Measurements from ENCODE around the gene TBXA2R. TPM values are rescaled to one million over a fixed set of nuclear protein-coding genes. Genes with fewer than 3 reads are reported as not detected.

Gene TBXA2R
- total RNA-seq, 1 donor from 2014 or later: 0.23 TPM

DNA sequence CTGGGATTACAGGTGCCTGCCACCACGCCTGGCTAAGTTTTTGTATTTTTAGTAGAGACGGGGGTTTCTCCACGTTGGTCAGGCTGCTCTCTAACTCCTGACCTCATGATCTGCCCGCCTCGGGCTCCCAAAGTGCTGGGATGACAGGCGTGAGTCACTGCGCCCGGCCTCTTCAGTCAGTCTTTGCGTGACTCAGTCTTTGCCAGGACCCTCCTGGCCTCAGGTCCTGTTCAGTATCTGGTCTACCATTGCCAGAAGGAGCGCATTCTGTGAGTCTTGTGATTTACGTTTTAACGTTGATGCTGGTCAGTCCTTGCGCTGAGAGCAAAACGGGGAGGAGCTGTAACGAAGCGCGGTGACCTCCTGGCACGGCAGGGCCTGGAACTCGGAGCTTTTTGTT lies 41.5 kb downstream of the TBXA2R start:
- TF ChIP-seq, protein P1, sequence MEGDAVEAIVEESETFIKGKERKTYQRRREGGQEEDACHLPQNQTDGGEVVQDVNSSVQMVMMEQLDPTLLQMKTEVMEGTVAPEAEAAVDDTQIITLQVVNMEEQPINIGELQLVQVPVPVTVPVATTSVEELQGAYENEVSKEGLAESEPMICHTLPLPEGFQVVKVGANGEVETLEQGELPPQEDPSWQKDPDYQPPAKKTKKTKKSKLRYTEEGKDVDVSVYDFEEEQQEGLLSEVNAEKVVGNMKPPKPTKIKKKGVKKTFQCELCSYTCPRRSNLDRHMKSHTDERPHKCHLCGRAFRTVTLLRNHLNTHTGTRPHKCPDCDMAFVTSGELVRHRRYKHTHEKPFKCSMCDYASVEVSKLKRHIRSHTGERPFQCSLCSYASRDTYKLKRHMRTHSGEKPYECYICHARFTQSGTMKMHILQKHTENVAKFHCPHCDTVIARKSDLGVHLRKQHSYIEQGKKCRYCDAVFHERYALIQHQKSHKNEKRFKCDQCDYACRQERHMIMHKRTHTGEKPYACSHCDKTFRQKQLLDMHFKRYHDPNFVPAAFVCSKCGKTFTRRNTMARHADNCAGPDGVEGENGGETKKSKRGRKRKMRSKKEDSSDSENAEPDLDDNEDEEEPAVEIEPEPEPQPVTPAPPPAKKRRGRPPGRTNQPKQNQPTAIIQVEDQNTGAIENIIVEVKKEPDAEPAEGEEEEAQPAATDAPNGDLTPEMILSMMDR (conservative IDR thresholded peaks at IDR 0.05): no peak
- Mint-ChIP-seq H3K27me3 (ENCODE audit: low read depth) (no peaks in the 10 kb centered on the region), H3K36me3 (ENCODE audit: low read depth) (no peaks in the 10 kb centered on the region), H3K9me3 (no peaks in the 10 kb centered on the region), H3K27ac (ENCODE audit: unreplicated experiment) (no peak overlapping the region), H3K4me1 (peaks cover 10% of the 10 kb centered on the region), H3K4me3 (no peak overlapping the region)
- no peak for DNase-seq (ENCODE audit: low read depth, low spot score)

DNA sequence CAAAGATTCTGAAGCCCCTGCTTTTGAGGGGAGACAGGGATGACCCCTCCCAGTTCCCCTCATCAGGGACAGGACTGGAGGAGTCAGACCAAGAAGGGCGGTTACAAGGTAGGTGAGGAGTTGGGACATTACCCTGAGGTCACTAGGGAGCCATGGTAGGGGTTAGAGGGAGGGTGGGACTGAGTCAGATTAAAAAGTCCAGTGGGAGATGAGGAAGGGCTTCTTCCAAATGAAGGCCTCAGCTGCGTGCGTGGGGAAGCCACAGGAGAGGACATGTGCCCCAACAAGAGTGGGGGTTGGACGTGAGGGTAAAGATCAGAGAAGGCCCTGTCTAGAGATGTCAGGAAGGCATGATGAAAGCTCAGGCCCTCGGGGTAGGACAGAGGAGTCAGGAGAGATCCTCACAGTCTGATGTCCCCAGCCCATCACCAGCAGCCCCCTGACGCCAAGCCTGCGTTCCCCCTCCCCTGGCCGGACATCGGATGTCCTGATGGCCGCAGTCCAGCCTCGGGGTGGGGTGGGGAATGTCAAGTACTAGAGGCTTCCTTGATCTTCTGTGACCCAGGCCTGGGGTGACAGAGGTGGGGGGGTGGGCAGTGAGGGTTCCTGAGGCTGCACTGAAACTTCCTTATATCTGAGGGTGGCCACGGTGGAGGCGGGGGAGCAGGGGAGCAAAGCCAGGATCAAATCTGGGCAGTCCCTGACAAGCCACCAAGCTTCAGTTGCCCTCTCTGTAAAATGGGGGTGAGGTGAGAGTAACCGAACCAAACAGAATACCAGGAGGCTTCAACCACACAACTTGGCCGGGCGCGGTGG lies 42.8 kb downstream of the TBXA2R start:
- Mint-ChIP-seq H3K36me3 (ENCODE audit: low read depth) (no peaks in the 10 kb centered on the region), H3K4me3 (no peak overlapping the region), H3K9me3 (no peaks in the 10 kb centered on the region), H3K27ac (ENCODE audit: unreplicated experiment) (no peak overlapping the region), H3K4me1 (peaks cover 8% of the 10 kb centered on the region), H3K27me3 (ENCODE audit: low read depth) (no peaks in the 10 kb centered on the region)
- TF ChIP-seq, protein P1 (conservative IDR thresholded peaks at IDR 0.05): no peak
- DNase-seq (ENCODE audit: low read depth, low spot score): no peak

DNA sequence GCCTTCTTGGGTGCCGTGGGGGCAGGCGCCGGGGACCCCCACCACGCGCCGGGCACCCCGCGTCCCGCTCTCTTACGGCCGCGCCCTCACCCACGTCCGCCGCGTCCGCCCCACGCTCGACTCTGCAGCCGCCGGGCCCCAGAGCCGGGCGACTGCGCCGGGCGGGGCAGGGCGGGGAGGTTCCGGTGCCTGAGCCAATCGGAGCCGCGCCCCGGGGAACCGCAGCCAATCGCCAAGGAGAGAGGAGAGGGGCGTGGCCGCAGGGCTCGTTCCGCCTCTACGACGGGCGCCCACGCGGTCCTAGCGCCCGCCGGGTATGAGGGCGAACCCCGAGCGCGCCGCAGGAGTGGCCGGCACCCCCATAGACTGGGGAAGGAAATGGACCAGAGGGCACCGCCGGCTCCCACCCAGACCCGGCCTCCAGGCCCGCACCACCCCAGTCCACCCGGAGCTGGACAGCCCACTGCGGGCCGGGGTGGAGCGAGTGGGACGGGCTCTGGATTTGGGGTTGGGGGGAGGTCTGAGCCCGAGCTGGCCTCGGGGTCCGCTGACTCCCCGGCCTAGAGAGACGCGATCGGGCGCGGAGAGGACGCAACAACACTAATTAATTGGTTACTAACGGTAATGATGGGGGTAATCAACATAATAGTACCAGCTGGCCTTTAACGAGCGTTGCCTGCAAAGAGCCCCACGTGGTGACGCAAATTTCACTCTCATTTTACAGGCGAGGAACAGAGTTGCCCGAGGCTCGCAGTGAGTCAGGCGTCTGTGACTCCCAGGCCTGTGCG lies 49.0 kb downstream of the TBXA2R start, which contains the start of gene MFSD12:
MFSD12 (minus strand) TSS at position 126 of the 788 bp plus-strand sequence. CDS start 183 bp downstream, outside the sequence.
- H3K4me1 Mint-ChIP-seq: peaks cover 25% of the 10 kb centered on the region
- H3K27ac Mint-ChIP-seq (ENCODE audit: unreplicated experiment): peak within 1 kb of the TSS; percentile 88
- no peaks in the 10 kb centered on the region for H3K36me3 Mint-ChIP-seq (ENCODE audit: low read depth)
- peak; percentile 93 for DNase-seq (ENCODE audit: low read depth, low spot score)
- peaks cover 2% of the 10 kb centered on the region for H3K27me3 Mint-ChIP-seq (ENCODE audit: low read depth)
- peak within 1 kb of the TSS; percentile 93 for H3K4me3 Mint-ChIP-seq
- H3K9me3 Mint-ChIP-seq: no peaks in the 10 kb centered on the region
- TF ChIP-seq, protein P1 (conservative IDR thresholded peaks at IDR 0.05): no peak

GRCh38 chr19:3556978-3557460 lies 49.7 kb downstream of the TBXA2R start:
- Mint-ChIP-seq H3K4me1 (peaks cover 25% of the 10 kb centered on the region), H3K9me3 (no peaks in the 10 kb centered on the region), H3K4me3 (peak overlapping the region; percentile 93), H3K27me3 (ENCODE audit: low read depth) (peaks cover 2% of the 10 kb centered on the region), H3K27ac (ENCODE audit: unreplicated experiment) (peak overlapping the region; percentile 71), H3K36me3 (ENCODE audit: low read depth) (no peaks in the 10 kb centered on the region)
- DNase-seq (ENCODE audit: low read depth, low spot score): no peak
- TF ChIP-seq, protein P1 (conservative IDR thresholded peaks at IDR 0.05): peak; percentile 18

GRCh38 chr19:3556423-3556977 lies 50.2 kb downstream of the TBXA2R start:
- H3K4me1 Mint-ChIP-seq: peaks cover 25% of the 10 kb centered on the region
- H3K27ac Mint-ChIP-seq (ENCODE audit: unreplicated experiment): peak overlapping the region; percentile 71
- peak overlapping the region; percentile 93 for H3K4me3 Mint-ChIP-seq
- H3K36me3 Mint-ChIP-seq (ENCODE audit: low read depth): no peaks in the 10 kb centered on the region
- H3K27me3 Mint-ChIP-seq (ENCODE audit: low read depth): peaks cover 2% of the 10 kb centered on the region
- TF ChIP-seq, protein P1 (conservative IDR thresholded peaks at IDR 0.05): no peak
- H3K9me3 Mint-ChIP-seq: no peaks in the 10 kb centered on the region
- no peak for DNase-seq (ENCODE audit: low read depth, low spot score)
